GF-D8 (cell line): Measurements from ENCODE around the gene CDIPT.
"Not testable (repeated sequence)": the region's sequence is repeated elsewhere in the genome, so short reads cannot be mapped to it uniquely, and the experiment has no call there.

Experiments
- DNase-seq: peaks from one replicate; lab custom pipeline; 2025; lab: John Stamatoyannopoulos, UW

The CDIPT gene

DNA sequence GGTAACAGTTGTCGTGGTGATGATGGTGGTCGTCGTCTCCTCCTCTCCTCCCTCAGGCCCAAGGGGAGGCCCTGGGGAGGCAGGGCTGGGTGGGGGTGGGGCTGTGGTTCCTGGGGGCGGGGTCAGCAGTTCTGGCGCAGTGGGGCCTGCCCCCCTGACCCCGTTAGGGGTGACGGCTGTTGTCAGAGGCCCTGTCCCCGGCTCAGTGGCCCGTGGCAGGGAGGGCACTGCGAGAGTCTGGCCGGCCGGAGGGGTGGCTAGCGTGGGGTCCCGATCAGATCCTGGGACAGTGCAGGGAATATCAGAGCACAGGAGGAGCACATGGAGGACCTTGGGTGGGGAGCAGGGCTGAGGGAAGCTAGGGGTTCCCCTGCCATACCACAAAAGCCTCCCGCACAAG, 33.8 kb upstream of the CDIPT start:
- no peak for DNase-seq

DNA sequence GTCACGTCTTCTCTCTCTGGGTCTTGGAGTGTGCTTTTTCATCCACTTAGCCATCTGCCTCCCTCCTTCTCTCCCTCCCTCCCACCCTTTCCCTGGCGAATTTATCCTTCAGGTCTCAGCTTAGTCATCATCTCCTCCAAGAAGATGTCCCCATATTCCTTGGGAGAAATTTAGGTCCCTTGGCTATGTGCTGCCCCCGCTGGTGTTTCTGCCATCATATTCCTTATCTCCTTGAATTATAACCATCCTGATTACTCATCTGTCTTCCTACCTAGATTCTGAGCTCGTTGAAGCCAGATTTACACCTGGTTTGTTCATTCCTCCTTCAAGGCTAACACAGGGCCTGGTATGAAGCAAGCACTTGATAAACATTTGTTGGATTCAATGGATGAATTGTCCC, 31.3 kb upstream of the CDIPT start:
- DNase-seq, result no peak

DNA sequence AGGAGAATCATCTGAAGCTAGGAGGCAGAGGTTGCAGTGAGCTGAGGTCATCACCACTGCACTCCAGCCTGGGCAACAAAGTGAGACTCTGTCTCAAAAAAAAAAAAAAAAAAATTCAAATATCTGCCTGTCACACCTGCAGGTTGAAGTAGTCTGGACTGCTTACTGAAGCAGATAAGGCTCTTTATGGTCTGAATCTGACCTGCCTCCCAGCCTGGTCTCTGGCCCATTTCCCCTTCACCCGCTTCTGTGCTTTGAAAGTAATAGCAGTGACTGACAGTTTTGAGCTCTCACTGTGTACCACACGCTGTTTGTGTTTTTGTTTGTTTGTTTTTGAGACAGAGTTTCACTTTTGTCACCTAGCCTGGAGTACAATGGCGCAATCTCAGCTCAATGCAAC, 30.5 kb upstream of the CDIPT start:
- no peak for DNase-seq

DNA sequence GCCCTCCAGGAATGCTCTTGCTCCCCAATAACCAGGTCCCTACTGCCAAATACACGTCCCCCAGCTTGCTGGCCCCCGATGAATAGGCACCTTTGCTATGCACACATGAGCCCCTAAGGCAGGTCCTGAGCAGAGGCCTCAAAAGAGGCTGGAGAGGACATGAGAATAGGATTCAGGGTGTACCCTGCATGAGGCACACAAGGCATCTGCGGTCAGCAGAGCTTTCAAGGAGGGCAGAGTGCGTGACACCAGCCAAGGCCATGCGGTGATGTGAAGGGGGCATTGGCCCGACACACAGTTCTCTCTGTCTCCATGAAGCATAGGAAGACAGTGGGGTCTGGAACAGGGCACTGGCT, 29.4 kb upstream of the CDIPT start:
- DNase-seq, result no peak

DNA sequence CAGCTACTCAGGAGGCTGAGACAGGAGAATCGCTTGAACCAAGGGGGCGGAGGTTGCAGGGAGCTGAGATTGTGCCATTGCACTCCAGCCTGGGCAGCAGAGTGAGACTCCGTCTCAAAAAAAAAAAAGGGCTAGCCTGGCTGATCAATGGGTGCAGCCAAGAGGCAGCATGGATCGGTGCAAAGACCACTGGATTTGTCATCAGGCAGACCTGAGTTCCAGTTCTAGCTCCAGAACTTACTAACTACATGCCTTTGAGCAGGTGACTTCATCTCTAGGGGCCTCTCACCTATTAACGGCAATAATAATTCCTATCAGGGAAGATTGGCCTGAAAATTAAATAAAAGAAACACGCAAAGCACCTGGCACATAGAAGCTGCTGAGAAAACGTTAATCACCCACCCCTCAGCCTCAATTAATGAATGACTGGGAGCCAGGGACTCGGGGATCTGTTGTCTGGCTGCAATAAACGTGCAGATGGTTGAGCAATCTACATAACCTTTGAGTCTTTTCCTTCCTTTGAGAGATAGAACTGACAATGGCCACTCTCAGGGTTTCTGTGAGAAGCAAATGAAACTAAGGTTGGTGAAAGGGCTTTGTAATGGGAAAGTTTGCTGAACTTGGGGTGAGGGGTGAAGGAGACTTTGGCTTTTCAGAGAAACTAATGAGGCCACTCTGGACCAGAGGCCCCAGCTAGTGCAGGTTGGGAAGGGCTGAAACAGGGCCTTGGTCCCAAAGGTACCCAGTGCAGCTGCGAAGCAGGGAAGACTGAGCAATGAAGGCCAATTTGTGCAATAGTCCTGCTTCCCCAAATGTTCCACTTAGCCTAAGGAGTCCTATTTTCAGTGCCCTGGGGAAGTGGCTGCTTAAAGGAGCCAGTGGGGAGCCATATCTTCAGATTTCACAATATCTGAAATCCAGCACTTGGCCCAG, 28.8 kb upstream of the CDIPT start:
- DNase-seq, result no peak

DNA sequence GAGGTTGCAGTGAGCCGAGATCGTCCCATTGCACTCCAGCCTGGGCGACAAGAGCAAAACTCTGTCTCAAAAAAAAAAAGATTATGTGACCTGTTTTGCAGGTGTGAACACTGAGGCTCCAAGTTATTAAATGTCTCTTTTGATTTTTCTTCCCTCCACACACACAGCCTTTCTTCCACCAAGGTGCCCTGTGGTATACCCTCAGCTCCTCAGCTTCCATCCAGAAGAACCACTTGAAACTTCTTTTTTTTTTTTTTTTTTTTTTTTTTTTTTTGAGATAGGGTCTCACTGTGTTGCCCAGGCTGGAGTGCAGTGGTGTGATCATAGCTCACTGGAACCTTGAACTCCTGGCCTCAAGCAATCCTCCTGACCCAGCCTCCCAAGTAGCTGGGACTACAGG, 26.3 kb upstream of the CDIPT start:
- not testable (repeated sequence) for DNase-seq

DNA sequence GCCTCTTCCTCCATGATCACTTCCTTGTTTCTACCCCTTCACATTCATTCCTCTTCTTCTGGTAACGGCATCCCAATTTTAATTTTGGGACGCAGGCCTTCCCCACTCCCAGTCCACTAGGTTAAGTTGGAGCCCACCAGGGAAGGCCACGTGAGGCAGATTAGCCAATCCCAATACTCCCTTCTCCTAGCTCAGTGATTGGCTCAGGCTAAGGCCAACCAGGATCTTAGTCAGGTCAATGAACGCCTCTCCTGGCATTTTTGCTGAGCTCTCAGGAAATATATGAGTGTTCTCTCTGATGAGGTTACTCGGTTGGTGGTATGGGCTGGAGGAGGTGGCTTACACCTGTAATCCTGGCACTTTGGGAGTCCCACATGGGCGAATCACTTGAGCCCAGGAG, 21.0 kb upstream of the CDIPT start:
- DNase-seq, result no peak

DNA sequence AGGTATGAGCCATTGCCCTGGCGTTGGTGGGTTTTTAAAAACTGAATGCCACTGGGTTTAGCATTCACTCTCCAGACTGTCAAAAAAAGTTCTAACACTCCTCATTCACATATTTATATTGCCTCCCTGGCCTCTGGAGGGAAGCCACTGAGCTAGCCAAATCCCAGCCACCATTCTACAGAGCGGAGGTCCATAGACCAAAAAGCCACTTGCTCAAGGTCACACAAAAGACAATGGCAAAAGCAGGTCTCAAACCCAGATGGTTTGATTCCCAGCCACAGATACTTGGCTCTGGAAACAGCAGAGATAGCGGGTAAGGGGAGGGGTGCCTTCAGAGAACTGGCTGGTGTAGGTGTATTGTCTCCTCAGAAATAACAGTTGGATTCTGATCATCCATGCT, 18.0 kb upstream of the CDIPT start:
- no peak for DNase-seq

DNA sequence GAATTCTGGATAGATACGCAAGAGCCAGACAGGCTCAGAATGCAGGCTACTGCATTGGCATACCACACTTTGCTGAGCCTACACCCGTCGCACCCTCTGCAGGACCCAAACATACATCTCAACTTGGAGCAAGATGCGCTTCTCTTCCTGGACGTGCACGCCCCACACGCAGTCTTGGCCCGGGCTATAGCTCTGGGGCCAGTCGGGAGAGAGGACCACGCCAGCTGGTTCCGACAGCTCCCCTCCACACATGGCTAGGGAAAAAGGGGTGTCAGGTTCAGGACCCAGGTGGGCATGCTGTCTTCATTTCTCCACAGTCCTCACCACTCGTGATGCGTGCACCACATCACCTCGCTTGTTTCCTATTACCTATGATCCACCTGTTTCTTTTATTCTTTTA, 15.1 kb upstream of the CDIPT start:
- no peak for DNase-seq

DNA sequence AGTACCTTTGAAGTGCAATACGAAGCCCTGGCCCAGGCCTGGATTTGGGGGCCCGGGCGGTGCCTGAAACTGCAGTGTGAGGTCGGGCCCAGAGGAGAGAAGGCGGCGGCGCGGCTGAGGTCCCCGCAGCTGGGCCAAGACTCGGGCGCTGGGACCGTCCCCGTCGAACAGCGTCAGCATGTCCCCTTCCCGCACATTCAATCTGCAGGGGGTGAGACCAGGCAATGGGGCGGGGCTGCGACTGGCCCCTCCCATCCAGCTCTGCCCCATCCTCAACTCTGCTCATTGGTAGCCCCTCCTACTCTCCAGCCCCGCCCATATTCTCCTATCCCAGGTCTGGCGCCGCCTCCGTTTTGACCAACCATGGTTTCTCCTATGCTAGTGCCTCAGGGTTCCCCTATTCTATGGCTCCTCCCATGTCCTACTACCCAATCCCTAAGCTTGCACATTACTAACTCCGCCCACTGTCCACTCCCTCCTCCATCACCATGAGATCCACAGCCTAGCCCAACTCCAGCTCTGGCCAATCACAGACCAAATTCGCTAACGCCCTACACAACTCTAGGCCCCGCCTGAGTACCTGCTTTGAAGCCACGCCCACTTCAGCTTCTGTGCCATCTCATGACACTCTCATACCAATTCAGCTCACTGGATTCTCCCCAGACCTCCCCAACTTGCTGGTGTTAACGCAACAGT, 14.4 kb upstream of the CDIPT start:
- DNase-seq, result no peak

DNA sequence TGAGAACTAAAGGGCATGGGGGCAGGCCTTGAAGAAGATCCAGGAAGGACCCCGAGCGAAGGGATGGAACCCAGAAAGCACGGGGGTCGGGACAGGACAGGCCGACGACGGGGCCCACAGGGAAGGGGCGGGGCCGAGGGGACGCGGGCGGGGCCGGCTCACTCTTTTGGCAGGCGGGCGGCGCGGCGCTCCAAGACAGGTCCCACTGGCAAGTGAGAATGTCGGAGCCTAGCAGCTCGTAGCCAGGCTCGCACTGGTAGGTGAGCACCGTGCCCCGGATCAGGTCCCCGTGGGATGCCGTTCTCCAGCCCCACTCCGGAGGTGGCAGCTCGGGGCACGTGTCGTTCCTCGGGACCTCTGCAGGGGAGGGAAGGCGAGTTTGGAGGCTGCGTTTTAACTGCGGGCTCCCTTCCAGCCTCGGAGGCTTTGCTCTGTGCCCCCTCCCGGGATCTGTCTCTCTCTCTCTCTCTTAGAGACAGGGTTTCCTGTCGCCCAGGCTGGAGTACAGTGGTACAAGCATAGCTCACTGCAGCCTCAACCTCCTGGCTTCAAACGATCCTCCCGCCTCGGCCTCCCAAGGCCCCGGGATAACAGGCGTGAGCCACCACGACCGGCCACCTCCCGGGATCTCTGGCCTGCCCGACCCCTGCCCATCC, 13.7 kb upstream of the CDIPT start:
- DNase-seq, result no peak

DNA sequence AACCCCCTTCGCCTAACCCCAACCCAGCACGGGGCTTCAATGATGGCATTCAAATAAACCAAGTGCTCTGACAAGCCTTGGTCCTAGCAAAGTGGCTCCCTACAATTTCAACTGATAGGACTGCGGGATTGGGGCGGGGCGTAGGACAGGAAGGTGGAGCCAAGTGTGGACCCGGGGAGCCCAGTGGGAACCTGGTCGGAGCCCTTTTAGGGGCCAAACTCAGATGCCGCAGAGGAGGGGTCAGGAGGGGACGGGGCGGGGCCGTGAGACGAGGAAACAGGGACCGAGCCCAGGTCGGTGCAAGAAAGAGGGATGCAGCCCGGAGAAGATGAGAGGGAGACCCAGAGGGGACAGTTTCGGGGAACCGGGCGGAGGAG, 13.2 kb upstream of the CDIPT start:
- no peak for DNase-seq

DNA sequence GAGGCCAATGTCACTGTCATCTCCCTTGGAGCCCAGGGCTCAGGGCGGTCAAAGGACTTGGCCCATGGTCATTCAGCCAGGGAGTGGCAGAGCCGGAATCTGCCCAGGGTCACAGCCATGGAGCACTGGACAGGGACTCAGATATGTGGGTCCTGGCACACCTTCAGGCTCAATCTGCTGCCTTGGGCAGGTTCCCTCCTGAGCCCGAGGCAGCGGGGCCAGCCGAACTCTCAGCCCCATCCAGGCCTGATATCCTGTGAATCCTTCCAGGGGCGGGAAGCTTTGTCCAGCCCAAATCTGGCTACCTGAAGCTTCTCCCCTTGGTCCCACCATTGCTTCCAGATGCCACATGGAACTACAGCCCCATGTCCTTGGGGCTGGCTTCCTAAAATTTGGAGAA, 12.2 kb upstream of the CDIPT start:
- no peak for DNase-seq

DNA sequence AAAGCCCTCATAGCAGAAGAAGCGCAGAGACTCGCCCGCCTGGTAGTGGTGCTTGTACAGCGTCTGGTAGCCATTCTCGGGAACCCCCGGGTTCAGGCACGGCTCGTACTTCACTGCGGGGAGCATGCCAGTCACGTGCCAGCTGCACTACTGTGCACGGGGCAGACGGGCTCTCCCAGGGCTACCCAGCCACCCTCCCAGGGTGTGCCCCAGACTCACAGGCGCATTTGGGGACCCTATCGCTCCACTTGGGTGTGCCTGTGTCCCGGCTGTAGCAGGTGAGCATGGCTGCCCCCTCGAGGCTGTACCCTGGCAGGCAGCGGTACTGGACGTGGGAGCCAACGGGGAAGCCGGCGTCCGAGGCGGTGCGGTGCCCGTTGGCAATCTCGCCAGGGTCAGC, 10.3 kb upstream of the CDIPT start:
- no peak for DNase-seq

DNA sequence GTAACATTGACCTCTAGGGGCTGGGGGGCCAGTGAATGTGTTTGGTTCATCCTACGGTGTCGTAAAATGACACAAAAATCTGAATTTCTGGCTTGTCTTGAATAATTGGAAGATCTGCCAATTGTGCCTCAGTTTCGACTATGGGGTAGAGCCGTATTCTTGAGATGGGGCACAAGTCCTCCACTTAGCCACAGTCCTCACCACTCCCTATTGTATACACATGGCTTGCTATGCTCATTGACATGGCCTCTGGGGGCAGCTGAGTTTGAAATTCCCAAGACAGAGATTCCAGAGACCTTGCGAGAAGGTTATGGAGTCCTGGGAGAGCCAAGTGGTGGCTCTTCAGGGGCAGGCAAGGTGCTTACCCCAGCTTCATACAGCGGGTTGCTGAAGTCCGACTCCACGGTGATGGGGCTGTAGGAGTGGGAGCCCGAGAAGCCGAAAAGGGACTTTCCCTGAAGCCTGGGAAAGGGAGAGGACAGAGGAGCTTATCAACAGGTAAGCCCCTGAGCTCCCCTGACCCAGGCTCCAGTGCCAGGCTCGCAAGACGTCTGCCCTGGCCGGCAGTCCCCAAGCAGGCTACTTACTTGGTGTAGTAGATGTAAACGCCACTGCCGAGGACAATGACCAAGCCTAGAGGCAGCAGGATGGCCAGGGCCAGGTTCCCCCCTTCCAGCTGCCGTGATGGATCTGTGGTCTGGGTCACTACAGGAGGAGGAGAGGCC, 9.0 kb upstream of the CDIPT start:
- DNase-seq, result no peak

DNA sequence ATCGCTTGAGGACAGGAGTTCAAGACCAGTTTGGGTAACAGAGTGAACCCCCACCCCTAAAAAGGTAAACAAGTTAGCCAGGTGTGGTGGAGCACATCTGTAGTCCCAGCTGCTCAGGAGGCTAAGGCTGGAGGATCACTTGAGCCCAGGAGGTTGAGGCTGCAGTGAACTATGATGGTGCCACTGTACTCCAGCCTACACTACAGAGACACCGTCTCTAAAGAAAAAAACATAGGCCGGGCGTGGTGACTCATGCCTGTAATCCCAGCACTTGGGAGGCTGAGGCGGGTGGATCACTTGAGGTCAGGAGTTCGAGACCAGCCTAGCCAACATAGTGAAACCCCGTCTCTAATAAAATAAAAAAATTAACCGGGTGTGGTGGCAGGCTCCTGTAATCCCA, 6.0 kb upstream of the CDIPT start:
- DNase-seq, result not testable (repeated sequence)

DNA sequence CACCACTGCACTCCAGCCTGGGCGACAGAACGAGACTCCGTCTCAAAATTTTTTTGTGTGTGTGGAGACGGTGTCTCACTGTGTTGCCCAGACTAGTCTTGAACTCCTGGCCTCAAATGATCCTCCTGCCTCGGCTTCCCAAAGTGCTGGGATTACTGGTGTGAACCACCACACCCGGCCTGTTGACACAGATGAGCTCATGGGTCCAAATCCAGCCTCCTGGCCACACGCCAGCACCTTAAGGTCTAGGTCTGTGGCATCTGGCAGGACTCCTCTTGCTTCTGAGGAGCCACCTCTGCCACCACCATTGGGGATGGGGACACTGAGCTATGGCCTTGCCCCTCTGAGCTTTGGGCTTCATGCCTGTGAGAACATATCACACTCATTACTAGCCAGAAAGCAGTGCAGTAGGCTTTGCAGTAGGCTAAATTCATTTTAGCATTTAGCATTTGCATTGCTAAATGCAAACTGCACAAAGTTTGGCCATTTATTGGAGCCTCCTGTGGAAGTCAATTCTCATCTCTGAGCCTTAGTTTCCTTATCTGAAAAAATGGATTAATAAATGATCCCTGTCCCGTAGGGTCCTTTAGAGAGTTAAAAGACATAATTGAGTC, 5.5 kb upstream of the CDIPT start:
- no peak for DNase-seq

DNA sequence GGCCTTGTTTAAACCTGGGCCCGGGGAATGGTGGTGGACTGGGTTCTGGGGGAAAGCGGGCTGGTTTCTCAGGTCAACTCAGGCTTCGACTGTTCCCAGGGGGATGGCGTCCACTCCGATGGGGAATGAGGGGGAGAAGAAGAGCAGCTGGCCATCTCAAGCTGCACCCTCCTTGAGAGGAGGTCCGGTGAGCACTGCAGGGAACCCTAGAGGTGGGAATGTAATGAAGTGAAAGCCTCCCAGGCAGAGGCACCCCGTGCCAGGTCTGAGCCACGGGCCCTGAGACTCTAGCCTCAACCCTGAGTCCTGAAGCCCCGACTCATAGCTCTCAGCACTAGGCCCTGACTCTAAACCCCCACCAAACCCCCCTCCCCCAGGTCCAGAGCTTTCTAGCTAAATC, 1.2 kb upstream of the CDIPT start:
- no peak for DNase-seq

DNA sequence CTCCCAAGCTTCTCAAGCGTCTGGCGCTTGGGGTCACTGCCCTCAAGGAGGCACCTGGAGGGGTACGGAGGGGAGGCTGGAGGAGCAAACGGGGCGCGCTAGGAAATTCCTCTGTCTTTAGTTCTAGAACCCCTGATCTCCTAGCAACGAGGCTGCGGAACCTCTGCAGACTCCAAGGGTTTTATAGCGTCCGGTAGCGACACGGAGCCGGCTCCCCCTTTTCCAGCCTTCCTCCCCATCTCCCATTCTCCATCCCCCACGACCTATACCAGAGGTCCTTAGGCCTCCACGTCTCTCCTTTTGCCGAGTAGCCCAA, 601 bp upstream of the CDIPT start:
- DNase-seq, result no peak

DNA sequence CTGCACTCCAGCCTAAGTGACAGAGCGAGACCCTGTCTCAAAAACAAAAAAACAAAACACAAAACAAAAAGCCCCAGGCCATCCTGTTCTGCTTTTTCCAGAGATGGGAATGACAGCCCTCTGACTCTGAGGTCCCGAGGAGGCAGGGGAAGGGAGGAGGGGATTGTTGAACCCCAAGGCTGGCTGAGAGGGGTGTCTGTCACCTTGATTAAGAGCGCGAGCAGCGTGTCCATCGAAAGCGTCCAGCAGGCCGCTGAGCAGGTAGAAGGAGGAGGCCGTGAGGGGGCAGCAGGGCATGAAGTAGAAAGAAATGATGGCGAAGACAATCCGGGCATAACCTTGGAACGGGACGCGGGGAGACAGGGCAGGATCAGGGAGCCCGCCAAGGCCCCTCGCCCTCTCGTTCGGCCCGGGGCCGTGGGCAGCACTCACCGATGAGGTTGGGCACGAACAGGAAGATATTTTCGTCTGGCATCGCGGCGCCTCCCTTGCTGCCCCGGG, 593 bp downstream of the CDIPT start:
- DNase-seq, result no peak

DNA sequence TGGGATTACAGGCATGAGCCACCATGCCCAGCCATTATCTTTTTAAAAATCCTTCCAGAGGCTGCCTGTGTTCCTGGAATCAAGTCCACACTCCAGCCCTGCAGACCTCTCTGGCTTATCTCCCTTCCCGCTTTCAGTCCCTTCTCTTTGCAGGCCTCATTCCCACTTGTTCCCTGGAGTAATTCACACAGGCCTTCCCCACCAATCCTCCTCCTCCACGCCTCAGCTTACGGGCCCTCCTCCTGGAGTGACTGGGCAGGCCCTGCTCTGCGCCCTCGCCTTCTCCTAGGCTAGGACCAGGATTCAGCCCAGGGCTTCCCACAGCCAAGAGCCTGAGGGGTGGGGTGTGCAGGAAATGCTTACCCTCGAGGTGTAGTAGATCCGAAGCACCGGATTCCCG, 2.8 kb downstream of the CDIPT start:
- no peak for DNase-seq

DNA sequence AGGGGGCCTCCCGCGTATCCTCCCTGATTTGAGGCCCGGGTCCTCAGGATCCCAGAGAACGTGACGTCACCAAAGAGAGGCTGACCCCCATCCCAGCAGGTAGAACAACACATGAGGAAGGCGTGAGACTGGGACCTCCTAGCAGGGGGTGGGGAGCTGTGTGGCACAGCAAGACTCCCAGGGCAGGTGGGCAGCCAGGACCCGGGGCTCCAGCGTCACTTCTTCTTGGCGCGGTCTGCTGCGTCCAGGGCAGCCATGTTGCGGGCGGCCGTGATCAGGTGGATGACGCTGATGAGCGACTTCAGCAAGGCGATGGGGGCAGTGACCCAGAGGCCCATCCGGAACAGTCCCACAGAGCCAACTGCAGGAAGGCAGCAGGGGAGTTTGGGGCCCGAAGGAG, 4.1 kb downstream of the CDIPT start:
- no peak for DNase-seq
